ENCODE measurements around the gene SNX15.

DNA sequence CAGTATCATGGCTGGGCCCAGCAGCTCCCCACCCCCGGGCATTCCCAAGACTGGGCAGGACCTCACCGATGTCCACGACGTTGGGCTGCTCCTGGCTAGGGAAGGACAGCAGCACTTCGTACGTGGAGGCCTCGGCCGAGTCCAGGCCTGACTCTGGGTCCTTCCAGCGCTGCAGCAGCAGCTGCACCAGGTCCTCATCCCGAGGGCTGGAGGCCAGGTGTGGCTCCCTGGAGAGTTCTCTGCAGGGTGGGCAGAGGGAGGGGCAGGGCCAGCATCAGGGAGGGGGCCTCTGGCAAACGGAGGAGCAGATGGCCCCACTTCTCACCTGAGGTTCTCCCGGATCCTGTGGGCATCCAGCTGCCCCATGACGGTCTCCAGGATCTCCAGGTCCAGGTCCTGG is 30.8 kb downstream of the SNX15 start:
- TF ChIP-seq CTCF (IDR thresholded peaks at IDR 0.05) (no peak), POLR2A (IDR thresholded peaks at IDR 0.05) (no peak)
